Thyroid gland (tissue), 4 donors: ENCODE results near the gene EFCAB12. TPM values are rescaled to one million over a fixed set of nuclear protein-coding genes. Genes with fewer than 3 reads are reported as not detected.
"Not testable (repeated sequence)": the region's sequence is repeated elsewhere in the genome, so short reads cannot be mapped to it uniquely, and the experiment has no call there.

ENCODE experiments used
- DNase-seq, 2 donors: peaks; one replicate each; pipeline ENCODE4 v3.0.0-alpha.2; 2019
- H3K27ac ChIP-seq, 3 donors: fragments of 200-600 bp; sonication (generic); 1 replicate in 2 of 3; 2 replicates in 1 of 3; pipeline ENCODE4 v1.5.1; 2016 to 2019; ENCODE audit warnings: mild to moderate bottlenecking in 1 of 3, moderate library complexity in 1 of 3
- H3K27me3 ChIP-seq: fragments of 200-600 bp; sonication (generic); one replicate; pipeline ENCODE4 v1.5.1; 2019
- H3K36me3 ChIP-seq, 2 donors: fragments of 200-600 bp; sonication (generic); one replicate each; pipeline ENCODE4 v1.5.1; 2016 to 2019
- H3K4me1 ChIP-seq, 2 donors: fragments of 200-600 bp; sonication (generic); one replicate each; pipeline ENCODE4 v1.5.1; 2017 to 2019
- H3K4me3 ChIP-seq, 3 donors: fragments of 200-600 bp; sonication (generic); replicated peaks in 1 of 3; 1 replicate in 2 of 3; 2 replicates in 1 of 3; pipeline ENCODE4 v1.5.1; 2016; ENCODE audit warnings: mild to moderate bottlenecking in 1 of 3
- H3K9me3 ChIP-seq: fragments of 200-600 bp; sonication (generic); one replicate; pipeline ENCODE4 v1.5.1; 2017
- POLR2A ChIP-seq, 2 donors: fragments of 450-650 bp; IDR thresholded peaks; one replicate each; pipeline ENCODE4 v1.6.1; 2017; ENCODE audit warnings: antibody characterized with exemption in 2 of 2, mild to moderate bottlenecking in 2 of 2, moderate library complexity in 1 of 2
- WGBS, 2 donors: methylation state at CpG; one replicate each; pipeline ENCODE4 v1.1.5; 2017; 5-methylcytosine and 5-hydroxymethylcytosine counted together
- intact Hi-C: fragments of 100-400 bp; cut with DNase I; formaldehyde crosslinking; loops from one replicate; pipeline ENCODE4 v1.15.1; 2023
- total RNA-seq, 4 donors: library from RNA; depleted of rRNA; stranded (reverse); fragments of >200 nt; gene quantifications; one replicate each; pipeline ENCODE4 v1.2.3, GENCODE V29; 2016
- TF ChIP-seq, protein P1 (sequence below), 6 experiments: fragments of 200-600 bp in 3 of 6; fragments of 450-650 bp in 3 of 6; sonication (generic) in 3 of 6; IDR thresholded peaks; one replicate each; pipeline ENCODE4 v1.5.1; 2016 to 2019; ENCODE audit warnings: antibody characterized with exemption in 6 of 6, mild to moderate bottlenecking in 2 of 6, inconsistent platforms in 1 of 6, moderate library complexity in 1 of 6

EFCAB12 gene
- total RNA-seq, 4 donors from 2014 or later = 0.67 to 1.2 (median 0.74) TPM

DNA sequence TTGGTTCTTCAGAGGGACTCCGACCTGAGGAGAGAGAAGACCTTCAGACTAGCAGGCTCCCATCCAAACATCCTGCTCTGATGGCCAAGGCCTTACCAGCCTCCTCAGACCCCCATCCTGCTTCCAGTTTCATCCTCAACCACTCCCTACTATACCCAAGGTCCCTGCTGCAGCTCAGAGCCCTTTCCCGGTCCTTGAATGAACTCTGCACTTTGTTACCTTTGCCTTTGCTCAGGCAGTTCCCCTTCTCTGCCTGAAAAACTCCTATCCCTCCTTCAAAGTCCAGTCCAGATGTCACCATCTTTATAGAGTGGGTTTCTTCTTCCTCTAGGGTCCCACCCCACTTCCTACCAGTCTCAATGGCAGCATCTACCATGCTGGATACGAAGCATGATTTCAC is 13.1 kb downstream of the EFCAB12 start:
- no peaks in the 10 kb centered on the region for H3K27me3 ChIP-seq
- intact Hi-C loops = no loop called here
- DNase-seq = no peak

DNA sequence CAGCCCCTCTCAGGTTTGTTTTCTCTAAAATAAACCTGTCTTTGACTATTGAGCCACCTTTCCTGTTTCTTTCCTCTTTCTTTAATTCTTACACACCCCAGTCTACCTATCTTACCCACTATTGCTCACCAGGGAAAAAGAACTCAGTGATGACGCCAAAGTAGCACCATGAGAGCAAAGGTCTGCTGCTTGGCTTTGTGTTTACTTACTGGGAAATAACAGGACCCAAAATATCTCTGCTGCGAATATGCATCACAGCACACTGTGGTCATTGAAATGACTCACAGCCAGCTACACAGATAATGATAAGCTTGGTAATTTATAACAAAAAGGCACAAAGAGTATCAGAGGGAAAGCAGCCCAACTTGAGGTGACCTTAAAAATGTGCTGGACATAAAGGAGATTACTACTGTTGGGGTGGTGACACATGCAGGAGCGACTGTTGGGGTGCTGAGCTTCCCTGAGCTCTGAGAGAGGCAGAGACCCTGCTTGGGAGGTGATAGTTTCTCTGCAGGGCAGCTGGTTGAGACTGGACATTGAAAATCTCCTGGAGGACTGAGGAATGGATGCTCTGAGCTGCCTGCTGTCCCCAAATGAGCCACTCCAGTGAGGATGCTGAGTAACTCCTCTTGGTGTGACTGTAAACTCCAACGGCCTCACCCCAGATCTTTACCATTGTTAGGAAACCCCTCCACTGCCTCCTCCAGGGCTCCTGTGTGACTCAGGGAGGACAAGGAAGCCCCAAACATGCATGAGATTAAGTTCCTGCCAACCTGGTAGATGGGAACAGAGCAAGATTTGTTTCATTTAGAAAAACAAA is 14.5 kb downstream of the EFCAB12 start:
- H3K4me1 ChIP-seq = peaks cover 0 to 10% of the 10 kb centered on the region in 2 donors
- no peak for DNase-seq
- TF ChIP-seq, protein P1, sequence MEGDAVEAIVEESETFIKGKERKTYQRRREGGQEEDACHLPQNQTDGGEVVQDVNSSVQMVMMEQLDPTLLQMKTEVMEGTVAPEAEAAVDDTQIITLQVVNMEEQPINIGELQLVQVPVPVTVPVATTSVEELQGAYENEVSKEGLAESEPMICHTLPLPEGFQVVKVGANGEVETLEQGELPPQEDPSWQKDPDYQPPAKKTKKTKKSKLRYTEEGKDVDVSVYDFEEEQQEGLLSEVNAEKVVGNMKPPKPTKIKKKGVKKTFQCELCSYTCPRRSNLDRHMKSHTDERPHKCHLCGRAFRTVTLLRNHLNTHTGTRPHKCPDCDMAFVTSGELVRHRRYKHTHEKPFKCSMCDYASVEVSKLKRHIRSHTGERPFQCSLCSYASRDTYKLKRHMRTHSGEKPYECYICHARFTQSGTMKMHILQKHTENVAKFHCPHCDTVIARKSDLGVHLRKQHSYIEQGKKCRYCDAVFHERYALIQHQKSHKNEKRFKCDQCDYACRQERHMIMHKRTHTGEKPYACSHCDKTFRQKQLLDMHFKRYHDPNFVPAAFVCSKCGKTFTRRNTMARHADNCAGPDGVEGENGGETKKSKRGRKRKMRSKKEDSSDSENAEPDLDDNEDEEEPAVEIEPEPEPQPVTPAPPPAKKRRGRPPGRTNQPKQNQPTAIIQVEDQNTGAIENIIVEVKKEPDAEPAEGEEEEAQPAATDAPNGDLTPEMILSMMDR (IDR thresholded peaks at IDR 0.05) = no peak
- no peak for TF ChIP-seq POLR2A (IDR thresholded peaks at IDR 0.05)
- WGBS, 2 donors = 78 to 80% methylated on average over 4 of the region's 4 CpGs
- H3K36me3 ChIP-seq = no peaks in the 10 kb centered on the region
- peak overlapping the region in 2 of 3 donors; percentile 8 to 30 for H3K27ac ChIP-seq
- intact Hi-C loops = no loop called here
- H3K27me3 ChIP-seq = no peaks in the 10 kb centered on the region
- H3K4me3 ChIP-seq = no peak overlapping the region
- H3K9me3 ChIP-seq = no peaks in the 10 kb centered on the region

More for the DNA sequence above, 13.1 kb downstream of the EFCAB12 start:
- Histone ChIP-seq H3K27ac (no peak overlapping the region), H3K9me3 (no peaks in the 10 kb centered on the region), H3K36me3 (no peaks in the 10 kb centered on the region), H3K4me3 (no peak overlapping the region), H3K4me1 (peaks cover 0 to 6% of the 10 kb centered on the region in 2 donors)
- TF ChIP-seq POLR2A (IDR thresholded peaks at IDR 0.05) = no peak
- TF ChIP-seq, protein P1 (IDR thresholded peaks at IDR 0.05) = no peak
- WGBS, 2 donors = 84 to 96% methylated on average over 3 of the region's 3 CpGs

DNA sequence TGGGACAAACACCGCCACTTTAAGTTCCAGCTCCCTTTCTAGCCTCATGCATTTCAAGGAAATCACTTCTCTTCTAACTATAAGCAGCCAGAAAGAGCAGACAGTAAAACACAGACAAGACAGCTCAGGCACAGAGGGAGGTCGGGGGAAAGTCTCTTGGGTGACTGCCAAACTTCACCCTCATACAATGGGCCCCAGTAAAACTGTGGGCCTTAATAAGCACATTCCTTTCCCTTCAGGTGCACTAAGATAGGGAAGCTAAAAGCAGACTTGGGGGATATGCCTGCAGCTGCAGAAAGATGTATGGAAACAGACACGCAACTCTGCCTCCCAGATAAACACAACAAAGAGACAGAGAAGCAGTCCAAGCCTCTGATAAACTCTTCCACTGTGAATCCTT is 15.2 kb downstream of the EFCAB12 start:
- H3K27me3 ChIP-seq, DNase-seq, H3K36me3 ChIP-seq, H3K9me3 ChIP-seq, intact Hi-C loops, H3K27ac ChIP-seq, H3K4me3 ChIP-seq: not testable (repeated sequence)
- H3K4me1 ChIP-seq = peaks cover 0 to 11% of the 10 kb centered on the region in 2 donors
- 69 to 80% methylated on average over 3 of the region's 3 CpGs for WGBS, 2 donors

DNA sequence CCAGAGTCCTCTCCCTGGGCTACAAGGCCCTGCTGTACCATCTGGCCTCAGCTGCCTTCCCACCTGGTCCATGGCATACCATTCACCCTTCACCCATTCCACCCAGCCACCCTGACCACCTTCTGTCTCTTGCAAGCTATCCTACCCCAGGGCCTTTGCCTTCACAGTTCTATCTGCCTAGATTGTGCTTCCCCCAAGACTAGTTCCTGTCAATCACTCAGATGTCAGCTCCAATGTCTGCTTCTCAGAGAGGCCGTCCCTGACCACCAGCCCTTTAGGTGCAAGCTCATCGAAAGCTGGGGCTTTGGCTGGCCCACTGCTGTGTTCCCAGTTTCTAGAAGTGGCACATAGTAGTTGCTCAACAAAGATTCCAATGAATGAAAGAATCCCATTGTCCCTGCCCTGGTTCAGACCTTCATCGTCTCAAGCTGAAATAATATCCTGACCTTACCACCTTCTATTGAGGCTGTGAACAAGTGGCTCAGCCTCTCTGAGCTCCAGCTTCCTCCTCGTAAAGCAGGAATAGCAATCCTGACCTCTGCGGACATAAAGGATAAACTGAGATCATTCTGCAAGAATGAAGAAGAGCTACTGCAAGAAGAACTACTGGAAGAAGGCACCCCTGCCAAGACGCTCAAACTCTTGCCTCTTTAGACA is 15.8 kb downstream of the EFCAB12 start:
- DNase-seq = no peak
- 85 to 86% methylated on average over 6 of the region's 6 CpGs for WGBS, 2 donors
- H3K27ac ChIP-seq = no peak overlapping the region
- no peaks in the 10 kb centered on the region for H3K27me3 ChIP-seq
- intact Hi-C loops = no loop called here
- no peak overlapping the region for H3K4me3 ChIP-seq
- H3K4me1 ChIP-seq = peaks cover 0 to 10% of the 10 kb centered on the region in 2 donors
- TF ChIP-seq, protein P1 (IDR thresholded peaks at IDR 0.05) = no peak
- no peak for TF ChIP-seq POLR2A (IDR thresholded peaks at IDR 0.05)
- no peaks in the 10 kb centered on the region for H3K36me3 ChIP-seq
- H3K9me3 ChIP-seq = no peaks in the 10 kb centered on the region

DNA sequence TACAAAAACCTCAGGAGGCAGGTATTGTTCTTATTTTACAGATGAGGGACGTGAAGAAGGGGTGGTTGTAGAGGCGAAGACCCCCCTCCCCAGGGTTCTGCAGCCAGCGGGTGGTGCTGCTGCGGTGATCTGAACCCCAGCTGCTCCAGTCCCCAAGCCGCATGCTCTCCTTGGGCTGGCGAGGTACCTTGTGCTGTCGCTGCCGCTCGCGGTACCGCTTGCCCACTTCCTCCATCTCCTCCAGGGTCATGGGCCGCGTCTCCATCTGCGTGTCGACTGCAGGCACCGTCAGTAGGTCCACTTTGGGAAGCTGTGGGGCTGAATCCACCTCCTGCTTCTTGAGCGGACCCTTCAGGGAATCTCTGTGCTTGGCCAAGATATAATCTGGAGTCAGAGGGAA is 17.5 kb downstream of the EFCAB12 start:
- Histone ChIP-seq H3K27me3 (no peaks in the 10 kb centered on the region), H3K4me1 (peaks cover 0 to 5% of the 10 kb centered on the region in 2 donors), H3K4me3 (no peak overlapping the region), H3K9me3 (no peaks in the 10 kb centered on the region), H3K36me3 (no peaks in the 10 kb centered on the region), H3K27ac (no peak overlapping the region)
- DNase-seq = no peak
- intact Hi-C loops = no loop called here
- WGBS, 2 donors = 88 to 95% methylated on average over 17 of the region's 17 CpGs
- TF ChIP-seq POLR2A (IDR thresholded peaks at IDR 0.05) = no peak
- TF ChIP-seq, protein P1 (IDR thresholded peaks at IDR 0.05) = no peak
